NCI-H524 (cell line): Measurements from ENCODE around the gene NDUFA5.

Experiments
- DNase-seq, 2 experiments: peaks; one replicate each; lab custom pipeline; 2025; lab: John Stamatoyannopoulos, UW

NDUFA5 gene

DNA sequence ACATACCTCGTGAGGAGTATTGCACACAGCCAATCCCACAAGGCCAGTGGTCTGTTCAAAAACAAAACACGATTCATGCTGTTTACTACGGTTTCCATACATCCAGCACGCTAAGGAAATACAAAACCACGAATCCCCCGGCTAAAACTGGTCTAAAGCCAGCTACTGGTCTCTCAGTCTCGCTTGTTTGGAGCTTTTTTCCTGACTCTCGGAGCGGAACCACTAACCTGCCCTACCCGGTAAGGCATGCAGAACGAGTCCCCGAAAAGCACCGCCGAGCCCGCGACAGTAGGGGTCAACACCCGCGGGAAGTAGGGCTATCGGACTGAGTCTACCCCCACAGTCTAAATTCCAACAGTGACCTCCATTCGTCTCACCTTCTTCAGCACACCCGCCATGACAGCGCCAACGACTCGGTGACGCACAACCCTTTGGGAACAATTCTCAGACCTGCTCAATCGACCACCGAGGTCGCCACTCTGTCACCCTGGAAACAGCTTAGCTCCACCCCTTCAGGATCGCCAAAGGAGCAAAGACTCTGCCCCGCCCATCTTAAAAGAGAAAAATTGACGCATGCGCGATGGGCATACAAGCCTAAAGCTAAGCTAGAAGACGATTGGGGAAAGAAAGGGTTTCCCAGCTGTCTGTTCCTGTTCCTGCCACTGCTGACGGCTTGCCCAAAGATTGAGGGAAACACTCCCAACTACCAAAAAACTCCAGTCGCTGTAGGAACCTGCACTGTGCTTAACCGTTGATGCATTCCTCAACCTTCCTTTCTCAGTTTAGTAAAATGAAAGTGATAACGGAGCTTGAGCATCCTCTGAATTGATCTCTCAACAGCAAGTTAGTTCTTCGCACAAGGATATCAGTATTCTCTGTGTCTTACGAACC is at the start of gene NDUFA5:
TSS of gene NDUFA5 (minus strand) at position 421 of the 891 bp plus-strand sequence. CDS start at position 398, 23 bp downstream.
- peak; percentile 99 for DNase-seq

DNA sequence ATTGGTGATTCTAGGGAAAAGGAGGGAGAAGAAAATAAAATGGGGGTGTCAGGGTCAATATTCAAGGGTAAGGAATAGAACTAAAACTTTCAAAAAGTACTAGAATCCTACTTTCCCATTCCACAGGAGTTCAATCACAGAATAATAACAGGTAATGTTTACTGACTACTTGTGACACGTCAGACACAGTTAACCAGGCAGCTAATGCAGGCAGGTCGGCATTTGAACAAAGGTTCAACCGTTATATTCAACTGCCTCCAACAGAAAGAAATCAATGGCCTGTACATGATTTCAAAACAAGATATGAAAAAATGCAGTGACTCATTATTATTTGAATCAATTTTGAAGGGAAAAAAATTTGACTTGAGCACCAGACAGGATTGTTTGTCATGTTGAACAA is 47.1 kb upstream of the NDUFA5 start:
- no peak for DNase-seq

GRCh38 chr7:123602648-123603047 is 45.0 kb upstream of the NDUFA5 start:
- DNase-seq = no peak

DNA sequence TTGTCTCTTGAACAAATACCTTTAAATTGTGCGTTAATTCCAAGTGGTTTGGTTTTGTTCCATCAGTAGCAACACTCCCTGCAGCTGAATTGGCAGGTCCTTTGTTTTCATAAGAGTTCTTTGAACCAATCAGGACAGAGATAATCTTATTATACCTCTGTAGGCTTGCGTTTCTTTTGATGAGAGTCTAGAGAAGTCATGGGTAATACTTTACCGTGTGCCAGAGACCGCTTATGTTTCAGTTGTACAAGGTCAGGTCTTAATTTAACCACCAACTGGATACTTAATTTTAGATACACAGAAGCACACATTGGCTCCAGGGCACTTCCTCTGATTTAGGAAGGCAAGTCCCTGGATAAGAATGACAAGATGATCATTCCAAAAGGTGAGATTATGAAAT is 43.9 kb upstream of the NDUFA5 start, which contains the start of gene ASB15:
TSS of gene ASB15 (plus strand) at position 292 of the 400 bp plus-strand sequence. CDS start 12,682 bp downstream, outside the sequence.
- peak in 1 of 2 experiments; percentile 36 for DNase-seq

DNA sequence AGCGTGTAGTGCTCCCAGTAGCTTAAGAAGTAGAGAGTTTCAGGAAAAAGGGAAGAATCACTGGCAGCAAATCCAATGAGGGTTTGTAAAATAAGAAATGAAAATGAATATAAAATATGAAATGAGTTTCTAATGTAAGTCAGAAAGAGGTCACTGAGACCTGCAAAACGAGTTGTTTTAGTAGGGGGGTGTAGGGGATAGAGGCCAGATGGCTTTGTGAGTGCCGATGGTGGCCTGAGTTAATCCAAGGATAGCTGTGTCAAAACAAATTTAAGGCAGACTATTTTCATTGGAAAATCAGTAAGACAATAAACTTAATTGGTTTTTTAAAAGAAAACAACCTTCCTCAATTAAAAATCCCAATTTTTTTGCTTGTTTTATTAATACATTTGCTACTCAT is 43.3 kb upstream of the NDUFA5 start:
- DNase-seq = peak in 1 of 2 experiments; percentile 23

- no peak for DNase-seq
Observed at GRCh38 chr7:123599766-123600165, 42.1 kb upstream of the NDUFA5 start.

GRCh38 chr7:123598657-123599056 is 41.0 kb upstream of the NDUFA5 start:
- DNase-seq = no peak

- no peak for DNase-seq
Observed at GRCh38 chr7:123594813-123595241, 37.2 kb upstream of the NDUFA5 start.

DNA sequence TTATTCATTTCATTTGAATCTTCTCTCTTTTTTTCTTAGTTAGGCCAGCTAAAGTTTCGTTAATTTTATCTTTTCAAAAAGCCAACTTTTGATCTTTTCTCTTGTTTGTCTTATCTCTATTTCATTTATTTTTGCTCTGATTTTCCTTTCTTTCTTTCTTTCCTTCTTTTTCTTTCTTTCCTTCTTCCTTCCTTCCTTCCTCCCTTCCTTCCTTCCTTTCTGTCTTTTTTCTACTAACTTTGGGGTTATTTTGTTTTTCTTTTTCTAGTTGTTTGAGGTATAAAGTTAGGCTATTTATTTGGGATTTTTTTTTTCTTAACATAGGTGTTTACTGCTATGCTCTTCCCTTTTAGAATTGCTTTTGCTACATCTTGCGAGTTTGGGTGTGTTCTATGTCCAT is 30.8 kb upstream of the NDUFA5 start:
- DNase-seq = no peak

GRCh38 chr7:123583821-123584220 is 26.2 kb upstream of the NDUFA5 start:
- DNase-seq = no peak

DNA sequence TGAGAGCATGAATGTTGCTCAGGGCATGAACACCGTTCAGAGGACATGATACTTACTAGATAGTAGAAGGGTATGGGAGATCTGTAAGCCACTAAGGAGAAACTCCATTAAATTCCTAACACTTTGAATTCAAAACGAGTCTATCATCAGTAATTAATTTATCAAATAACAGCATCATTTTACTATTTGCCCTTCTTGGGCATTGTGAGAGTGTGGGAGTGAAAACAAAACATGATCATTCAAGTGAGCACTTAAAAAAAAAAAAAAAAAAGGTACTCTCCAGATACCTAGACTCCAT is 23.5 kb upstream of the NDUFA5 start:
- no peak for DNase-seq

- peak in 1 of 2 experiments; percentile 66 for DNase-seq
Observed at GRCh38 chr7:123580406-123581161, 23.0 kb upstream of the NDUFA5 start.

GRCh38 chr7:123579416-123579815 is 21.8 kb upstream of the NDUFA5 start:
- no peak for DNase-seq

DNA sequence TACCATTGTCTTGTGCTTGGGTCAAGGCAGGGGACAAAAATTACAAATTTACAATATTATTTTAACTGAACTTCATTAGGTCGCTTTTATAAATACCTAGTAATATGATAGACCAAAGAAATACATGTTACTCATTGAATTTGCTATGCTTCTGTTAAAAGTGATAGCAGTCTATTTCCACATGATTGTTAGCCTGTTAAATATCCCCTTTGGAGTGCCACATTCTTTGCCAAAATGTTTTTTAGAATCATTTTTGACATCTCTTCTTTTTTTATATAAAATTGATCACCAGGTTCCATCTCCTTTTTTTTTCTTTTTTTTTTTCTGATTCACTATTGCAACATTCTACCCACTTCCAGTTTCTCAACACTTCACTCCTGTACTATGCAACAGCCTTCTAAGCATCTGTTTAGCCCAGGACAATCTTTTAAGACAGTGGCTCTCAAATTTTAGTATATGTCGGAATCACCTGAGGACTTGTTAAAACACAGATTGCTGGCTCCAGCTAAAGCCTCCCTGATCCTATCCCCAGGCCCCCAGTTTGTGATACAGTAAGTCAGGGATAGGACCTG is 16.4 kb upstream of the NDUFA5 start:
- DNase-seq = no peak

- no peak for DNase-seq
Observed at GRCh38 chr7:123573341-123573740, 15.7 kb upstream of the NDUFA5 start.

DNA sequence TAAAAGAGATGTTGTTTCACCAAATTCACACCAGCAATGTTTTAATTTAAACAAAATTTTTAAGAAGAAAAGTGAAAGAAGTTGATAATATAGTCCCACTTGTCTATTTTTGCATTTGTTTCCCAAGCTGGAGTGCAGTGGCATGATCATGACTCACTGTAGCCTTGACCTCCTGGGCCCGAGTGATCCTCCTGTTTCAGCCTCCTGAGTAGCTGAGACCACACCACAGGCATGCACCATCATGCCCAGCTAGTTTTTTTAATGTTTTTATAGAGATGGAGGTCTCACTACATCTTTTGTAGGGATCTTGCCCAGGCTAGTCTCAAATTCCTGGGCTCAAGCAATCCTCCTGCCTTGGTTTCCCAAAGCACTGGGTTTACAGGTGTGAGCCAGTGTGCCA is 14.1 kb upstream of the NDUFA5 start:
- no peak for DNase-seq

GRCh38 chr7:123571187-123571586 is 13.6 kb upstream of the NDUFA5 start:
- DNase-seq = no peak

DNA sequence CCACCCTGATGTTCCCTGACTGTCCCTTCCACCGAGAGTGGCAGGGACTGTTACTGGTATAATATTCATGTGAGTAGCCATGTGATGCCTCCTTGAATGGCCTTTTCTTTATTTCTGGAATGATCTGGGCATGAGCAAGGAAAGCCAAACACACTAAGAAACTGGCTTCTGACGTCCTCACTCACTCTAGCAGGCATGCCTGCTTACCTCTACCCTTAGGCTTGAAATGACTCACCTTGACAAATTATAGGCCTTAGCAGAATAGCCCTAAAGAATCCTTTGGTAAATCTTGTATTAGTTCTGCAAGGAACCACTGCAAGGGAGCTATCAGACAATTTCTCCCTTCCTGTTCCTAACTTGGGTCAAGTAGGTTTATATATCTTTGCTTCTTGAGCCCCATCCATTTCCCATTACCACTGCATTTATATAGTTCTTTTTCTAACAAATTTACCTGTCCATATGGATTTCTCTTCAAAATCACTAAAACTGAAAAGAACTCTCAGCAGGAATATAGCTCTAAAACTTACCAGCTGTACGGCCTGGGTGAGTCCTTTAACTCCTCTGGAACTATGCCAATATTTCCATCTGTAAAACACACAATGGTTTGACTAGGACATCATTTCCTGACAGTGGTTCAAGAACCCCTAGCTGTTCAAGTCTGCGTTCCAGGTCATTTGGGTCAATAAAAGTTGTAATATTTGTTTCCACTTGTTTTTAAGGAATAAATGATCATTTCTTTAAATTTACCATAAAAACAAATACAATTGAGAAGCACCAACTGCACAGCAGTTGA is 13.0 kb upstream of the NDUFA5 start:
- DNase-seq = peak in 1 of 2 experiments; percentile 14

GRCh38 chr7:123569352-123570010 is 11.9 kb upstream of the NDUFA5 start:
- DNase-seq = no peak

DNA sequence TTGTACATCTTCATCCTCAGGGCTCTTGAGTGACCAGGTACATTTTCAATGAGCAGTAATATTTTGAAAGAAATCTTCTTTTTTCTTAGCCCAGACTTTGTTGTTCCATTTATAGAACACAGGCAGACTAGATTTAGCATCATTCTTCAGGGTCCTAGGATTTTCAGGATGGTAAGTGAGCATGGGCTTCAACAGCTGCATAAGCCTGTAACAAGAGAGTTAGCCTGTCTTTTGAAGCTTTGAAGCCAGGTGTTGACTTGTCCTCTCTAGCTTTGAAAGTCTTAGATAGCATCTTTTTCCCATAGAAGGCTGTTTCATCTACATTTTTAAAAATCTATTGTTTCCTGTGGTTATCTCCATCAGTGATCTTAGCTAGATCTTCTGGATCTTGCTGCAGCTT is 4.5 kb upstream of the NDUFA5 start:
- DNase-seq = no peak

- no peak for DNase-seq
Observed at GRCh38 chr7:123558289-123558874, 764 bp upstream of the NDUFA5 start.
